Urothelium cell line (cell line): Measurements from ENCODE around the gene SELENOF.
"Not testable (repeated sequence)": the region's sequence is repeated elsewhere in the genome, so short reads cannot be mapped to it uniquely, and the experiment has no call there.

Experiments
- DNase-seq: peaks from one replicate; pipeline ENCODE4 v3.0.0; 2011; ENCODE audit warnings: low spot score, mixed read lengths
- FAIRE-seq: peaks from 2 replicates; lab custom pipeline; 2011; peaks lifted over from hg19 to GRCh38; lab: Jason Lieb, UNC

Gene SELENOF

DNA sequence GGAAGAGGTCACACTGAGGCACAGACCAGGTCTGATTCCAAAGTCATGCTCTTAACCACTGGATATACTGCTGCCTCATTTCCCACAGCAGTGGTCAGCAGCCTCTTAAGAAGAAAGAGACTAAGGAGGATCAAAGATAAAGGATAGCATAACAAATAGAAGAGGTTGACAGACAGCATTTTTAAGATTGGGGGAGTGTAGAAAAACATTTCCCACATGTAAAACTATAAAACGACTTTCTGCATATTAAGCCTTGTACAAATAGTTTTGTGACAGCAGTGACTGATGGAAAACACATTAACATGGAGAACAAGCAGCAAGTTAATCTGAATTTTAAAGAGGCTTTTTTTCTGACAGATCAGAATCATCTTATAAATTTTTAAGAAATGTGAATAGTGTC lies 92.0 kb downstream of the SELENOF start:
- no peak for FAIRE-seq
- no peak for DNase-seq

DNA sequence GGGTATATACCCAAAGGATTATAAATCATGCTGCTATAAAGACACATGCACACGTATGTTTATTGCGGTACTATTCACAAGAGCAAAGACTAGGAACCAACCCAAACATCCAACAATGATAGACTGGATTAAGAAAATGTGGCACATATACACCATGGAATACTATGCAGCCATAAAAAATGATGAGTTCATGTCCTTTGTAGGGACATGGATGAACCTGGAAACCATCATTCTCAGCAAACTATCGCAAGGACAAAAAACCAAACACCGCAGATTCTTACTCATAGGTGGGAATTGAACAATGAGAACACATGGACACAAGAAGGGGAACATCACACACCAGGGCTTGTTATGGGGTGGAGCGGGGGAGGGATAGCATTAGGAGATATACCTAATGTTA lies 94.0 kb downstream of the SELENOF start:
- DNase-seq, FAIRE-seq: not testable (repeated sequence)

DNA sequence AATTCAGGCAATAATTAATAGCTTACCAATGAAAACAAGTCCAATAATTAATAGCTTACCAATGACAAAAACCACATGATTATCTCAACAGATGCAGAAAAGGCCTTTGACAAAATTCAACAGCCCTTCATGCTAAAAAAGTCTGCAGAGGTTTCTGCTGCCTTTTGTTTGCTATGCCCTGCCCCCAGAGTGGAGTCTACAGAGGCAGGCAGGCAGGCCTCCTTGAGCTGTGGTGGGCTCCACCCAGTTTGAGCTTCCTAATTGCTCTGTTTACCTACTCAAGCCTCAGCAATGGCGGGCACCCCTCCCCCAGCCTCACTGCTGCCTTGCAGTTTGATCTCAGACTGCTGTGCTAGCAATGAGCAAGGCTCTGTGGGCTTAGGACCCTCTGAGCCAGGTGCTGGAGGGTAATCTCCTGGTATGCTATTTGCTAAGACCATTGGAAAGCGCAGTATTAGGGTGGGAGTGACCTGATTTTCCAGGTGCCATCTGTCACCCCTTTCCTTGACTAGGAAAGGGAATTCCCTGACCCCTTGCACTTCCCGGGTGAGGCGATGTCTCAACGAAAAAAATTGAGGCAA lies 96.6 kb downstream of the SELENOF start:
- not testable (repeated sequence) for DNase-seq, FAIRE-seq

DNA sequence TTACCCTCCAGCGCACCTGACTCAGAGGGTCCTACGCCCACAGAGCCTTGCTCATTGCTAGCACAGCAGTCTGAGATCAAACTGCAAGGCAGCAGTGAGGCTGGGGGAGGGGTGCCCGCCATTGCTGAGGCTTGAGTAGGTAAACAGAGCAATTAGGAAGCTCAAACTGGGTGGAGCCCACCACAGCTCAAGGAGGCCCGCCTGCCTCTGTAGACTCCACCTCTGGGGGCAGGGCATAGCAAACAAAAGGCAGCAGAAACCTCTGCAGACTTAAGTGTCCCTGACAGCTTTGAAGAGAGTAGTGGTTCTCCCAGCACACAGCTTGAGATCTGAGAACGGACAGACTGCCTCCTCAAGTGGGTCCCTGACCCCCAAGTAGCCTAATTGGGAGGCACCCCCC lies 99.8 kb downstream of the SELENOF start:
- DNase-seq, FAIRE-seq: not testable (repeated sequence)
